Eye (tissue), 1 donor: ENCODE measurements around the gene KCNA3.

Source experiments
- DNase-seq: peaks from one replicate; pipeline ENCODE4 v3.0.0-alpha.2; 2015

KCNA3 gene

DNA sequence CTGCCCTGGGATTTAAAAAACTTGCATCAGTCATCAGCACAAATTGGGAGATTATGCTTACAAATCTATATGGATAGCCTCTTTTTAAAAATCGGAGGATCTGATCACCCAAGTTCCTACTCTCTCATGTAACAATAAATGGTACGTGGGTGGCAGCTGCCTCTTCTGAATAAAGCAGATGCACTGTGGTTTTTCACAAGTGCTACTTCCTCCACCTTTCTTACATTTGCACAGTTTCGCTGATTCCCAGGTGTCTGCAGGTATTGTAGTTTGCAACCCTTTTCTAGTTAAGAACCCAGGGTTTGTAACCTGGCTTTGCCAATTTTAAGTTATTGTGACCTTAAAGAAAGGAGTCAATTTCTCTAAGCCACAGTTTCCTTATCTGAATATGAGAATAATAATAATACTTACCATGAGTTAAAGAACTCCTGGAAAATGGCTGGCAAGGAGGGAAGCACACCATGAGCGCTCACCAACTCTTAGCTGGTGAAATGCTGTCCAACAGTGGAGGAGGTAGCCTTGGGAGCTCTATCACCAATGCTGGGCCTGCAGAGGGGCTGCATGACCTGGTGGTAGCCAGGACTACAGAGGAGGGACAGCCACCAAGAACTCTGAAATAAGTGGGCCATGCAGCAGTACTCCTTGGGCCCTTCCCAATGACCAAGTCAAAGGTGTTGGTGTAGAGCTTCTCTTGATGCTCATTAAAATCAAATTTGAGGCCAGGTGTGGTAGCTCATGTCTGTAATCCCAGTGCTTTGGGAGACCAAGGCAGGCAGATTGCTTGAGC, 38.4 kb downstream of the KCNA3 start:
- no peak for DNase-seq

DNA sequence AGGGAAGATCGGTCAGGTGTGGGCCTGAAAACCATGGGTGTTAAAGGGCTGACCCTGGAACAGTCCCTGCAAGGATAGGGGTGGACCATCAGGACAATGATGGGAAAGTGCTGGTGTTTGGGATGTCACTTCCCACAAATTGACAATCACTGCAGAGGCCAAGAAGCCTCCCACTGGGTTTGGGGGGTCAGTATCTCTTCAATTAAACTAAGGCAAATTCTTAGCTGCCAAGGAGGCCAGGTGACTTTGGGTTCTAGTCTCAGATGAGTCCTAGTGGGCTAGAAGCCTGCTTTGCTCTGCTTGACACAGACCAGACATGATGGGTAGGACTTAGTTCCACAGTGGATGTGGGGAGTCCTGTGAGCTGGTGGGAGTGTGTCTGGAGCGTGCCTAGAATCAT, 39.3 kb downstream of the KCNA3 start:
- no peak for DNase-seq

- DNase-seq = no peak
These were observed 40.1 kb downstream of the KCNA3 start for GRCh38 chr1:110634455-110635311.

DNA sequence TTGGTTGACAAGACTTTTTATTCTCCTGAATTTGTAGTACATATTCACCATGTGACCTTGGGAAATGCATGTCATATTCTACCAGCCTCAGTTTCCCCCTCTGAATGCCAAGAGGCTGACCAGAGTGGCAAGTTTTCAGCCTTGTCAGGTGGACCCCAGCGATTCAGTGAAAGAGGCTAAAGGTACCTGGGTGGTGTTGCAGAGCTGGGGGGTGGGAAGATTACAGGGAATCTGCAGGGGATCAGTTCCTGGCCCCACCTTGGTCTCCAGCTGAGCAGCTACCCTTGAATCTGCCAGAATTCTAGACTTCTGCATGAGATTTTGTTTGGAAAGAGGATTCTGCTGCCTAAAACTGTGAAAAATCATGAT, 40.7 kb downstream of the KCNA3 start:
- no peak for DNase-seq

DNA sequence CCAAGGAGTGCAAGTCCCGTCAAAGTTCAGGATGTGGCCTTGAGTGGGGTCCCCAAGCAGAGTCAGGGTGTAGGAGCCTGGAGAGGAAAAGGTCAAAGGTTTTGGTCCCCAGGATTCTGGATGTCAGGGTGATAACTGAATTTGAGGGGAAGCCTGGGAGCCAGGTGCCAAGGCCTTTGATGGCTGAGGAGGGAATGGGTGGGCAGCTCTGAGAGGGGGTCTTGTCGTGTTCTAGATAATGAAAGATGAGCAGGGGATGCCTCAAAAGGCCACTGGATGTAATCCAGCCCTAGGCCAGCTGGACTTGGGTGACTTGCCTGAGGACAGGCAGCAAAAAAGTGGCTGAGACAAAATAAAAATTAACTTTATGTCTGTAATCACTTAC, 41.1 kb downstream of the KCNA3 start:
- no peak for DNase-seq

DNA sequence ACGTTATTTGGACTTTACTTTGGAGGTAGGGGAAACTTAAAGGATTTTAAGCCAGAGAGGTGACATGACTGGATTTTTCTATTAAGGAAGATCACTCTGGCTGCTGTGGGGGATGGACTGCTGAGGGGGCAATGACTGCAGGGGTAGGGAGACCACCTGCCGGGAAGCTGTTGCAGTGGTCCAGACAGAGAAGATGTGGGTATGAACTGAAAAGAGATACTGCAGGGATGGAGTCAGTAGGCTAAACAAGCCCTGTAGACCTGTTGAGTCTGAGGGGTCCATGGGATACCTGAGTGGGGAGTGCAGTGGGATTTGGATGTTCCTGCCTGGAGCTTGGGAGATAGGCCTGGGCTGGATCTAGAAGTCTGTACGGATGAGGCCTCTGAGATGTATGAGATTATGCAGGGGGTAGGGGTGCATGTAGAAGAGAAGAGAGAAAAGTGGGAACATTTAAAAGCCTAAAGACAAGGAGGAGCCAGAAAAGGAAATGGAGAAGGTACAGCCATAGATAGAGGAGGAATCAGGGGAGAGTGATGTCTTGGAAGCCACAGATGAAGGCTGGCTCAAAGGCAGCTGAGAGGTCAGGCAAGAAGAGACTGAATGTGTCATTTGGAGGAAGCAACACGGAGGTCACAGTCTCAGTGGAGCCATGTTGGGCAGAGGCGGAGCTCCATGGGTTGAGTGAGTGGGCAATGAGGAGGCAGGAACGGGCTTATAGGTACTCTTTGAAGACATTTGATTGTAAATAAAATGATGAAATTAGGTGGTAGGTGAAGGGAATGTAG, 42.7 kb downstream of the KCNA3 start:
- DNase-seq = no peak

GRCh38 chr1:110630839-110631663, 43.7 kb downstream of the KCNA3 start:
- peak; percentile 86 for DNase-seq

DNA sequence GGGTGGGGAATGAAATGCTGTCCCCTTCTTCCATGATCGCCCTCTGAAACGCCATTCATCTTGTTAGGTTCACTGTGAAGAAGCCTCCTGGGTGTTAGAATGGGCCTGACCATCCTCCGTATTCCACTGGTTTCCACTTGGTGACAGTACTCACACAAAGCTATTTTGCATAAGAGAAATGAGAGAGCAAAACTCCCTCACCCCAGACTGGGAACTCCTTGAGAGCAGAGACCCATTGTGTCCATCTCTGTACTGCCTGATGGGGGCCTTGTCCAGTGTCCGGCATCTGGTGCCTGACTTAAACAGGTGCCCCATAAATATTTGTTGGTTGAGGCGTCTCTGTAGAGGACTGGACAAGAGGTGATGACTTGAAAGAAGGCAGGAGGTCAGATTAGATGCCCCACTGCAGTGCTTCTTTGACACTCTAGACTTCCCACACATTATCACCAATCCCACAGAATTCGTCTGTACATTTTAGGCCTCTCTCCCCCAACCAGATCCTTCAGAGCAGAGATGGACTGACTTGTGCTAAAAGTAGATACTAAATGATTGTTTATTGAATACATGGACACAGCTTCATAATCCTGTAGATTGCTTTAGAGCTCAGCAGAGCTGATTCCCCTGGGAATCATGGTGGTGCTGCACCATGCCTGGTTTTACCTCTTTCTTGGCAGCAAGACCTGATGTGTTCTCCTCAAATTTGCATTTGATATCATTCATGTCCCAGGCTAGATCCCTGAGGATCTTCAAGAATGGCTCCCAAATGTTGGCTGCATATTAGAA, 46.2 kb downstream of the KCNA3 start:
- no peak for DNase-seq

- DNase-seq = no peak
These were observed 47.0 kb downstream of the KCNA3 start for GRCh38 chr1:110627764-110628163.

DNA sequence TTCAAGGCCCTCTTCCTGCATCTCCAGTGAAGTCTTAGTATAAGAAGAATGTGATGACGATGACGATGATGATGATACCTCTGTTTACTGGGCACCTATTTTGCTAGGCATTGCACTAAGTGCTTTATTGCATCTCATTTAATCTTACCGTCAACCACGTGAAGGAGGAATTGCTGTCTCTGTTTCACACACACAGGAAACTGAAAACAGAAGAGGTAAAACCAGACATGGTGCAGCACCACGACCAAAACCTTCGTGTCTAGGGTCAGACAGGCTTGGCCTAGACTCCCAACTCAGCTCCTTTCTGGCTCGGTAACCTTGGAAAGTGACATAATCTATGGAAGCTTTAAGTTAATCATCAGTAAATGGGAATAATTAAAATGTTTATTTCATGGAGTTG, 47.9 kb downstream of the KCNA3 start:
- DNase-seq = no peak
